ENCODE results near the gene TNNI3K.

The TNNI3K gene

DNA sequence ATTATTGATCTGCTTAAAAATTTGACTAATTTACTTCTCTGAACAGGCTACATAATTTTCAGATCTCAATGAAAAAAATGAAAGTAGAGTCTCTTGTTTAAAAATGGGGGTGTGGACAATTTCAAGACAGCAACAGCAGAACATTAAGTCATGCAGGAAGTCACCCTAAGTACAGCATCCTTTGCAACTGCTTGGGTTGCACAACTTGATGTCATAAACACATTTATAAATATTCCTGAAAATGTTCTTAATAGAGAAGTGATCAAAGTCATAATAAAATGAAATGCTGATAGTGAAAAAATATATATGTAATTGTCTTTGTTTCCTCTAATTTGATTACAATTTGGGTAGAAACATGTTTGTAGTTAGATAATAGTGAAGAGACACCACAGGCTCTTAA, 79.3 kb downstream of the TNNI3K start:
- no peak overlapping the region for H3K4me3 ChIP-seq (ENCODE audit: low read length)
- no peak for DNase-seq (ENCODE audit: low read depth)
- TF ChIP-seq, protein P1, sequence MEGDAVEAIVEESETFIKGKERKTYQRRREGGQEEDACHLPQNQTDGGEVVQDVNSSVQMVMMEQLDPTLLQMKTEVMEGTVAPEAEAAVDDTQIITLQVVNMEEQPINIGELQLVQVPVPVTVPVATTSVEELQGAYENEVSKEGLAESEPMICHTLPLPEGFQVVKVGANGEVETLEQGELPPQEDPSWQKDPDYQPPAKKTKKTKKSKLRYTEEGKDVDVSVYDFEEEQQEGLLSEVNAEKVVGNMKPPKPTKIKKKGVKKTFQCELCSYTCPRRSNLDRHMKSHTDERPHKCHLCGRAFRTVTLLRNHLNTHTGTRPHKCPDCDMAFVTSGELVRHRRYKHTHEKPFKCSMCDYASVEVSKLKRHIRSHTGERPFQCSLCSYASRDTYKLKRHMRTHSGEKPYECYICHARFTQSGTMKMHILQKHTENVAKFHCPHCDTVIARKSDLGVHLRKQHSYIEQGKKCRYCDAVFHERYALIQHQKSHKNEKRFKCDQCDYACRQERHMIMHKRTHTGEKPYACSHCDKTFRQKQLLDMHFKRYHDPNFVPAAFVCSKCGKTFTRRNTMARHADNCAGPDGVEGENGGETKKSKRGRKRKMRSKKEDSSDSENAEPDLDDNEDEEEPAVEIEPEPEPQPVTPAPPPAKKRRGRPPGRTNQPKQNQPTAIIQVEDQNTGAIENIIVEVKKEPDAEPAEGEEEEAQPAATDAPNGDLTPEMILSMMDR (conservative IDR thresholded peaks at IDR 0.05; ENCODE audit: low read length), result no peak

DNA sequence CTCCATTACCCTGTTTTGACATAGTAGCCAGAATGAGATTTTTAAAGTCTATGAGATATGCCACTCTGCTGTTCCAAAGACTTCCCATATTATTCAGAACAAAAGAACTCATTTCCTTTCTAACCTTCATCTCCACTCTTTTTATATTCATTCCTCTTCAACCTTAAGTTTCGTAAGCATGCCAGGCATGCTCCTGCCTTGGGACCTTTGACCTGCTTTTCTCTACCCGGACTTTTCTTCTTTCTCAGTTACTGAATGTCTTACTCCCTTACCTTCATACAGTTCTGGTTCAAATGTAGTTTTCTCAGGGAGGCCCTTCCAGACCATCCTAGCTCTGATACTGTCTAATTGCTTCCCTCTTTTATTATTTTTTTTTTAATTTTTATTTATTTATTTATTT, 81.1 kb downstream of the TNNI3K start:
- DNase-seq (ENCODE audit: low read depth), result no peak
- H3K4me3 ChIP-seq (ENCODE audit: low read length), result no peak overlapping the region
- TF ChIP-seq, protein P1 (conservative IDR thresholded peaks at IDR 0.05; ENCODE audit: low read length), result no peak

DNA sequence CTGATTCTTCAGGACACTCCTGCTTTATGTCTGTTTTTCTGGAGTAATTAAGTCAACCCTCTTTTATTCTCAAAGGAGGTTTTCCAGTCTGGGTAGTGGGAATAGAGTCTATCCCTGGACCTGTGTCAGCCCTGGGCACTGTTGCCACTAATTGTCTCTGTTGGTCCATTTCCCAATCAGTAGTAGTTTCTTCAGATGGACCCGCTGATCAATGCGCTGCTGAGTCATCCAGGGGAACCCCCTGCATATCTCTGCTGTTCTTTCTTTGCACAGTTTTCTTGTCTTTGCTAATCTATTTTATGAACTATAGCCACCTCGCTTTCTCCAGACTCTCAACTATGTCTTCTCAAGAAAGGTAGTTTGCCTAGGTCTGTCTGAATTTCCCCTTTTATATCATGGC, 82.5 kb downstream of the TNNI3K start:
- TF ChIP-seq, protein P1 (conservative IDR thresholded peaks at IDR 0.05; ENCODE audit: low read length), result no peak
- no peak for DNase-seq (ENCODE audit: low read depth)
- no peak overlapping the region for H3K4me3 ChIP-seq (ENCODE audit: low read length)

DNA sequence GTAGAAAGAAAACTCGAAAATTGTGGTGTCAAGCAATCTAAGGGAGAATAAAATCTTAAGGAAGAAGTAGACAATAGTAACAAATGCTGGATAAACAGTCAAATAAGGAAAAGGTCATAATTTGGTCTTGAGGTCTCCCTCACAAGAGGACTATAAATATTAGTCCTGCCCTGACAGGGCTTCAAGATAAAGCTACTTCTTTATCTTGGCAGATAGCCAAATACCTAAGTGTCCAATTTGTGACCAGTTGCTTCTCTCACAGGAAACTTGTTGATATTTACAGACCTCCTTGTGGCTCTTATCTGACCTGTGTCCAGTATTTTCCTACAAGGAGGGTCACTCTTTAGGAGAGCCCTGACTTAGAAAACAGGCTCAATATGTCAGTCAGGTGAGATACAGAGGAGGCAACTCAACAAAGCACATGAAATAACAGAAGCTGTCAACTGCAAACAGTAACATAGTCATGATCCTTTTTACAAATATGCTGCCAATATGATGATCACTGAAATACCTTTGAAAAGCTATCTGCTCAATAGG, 88.8 kb downstream of the TNNI3K start:
- no peak overlapping the region for H3K4me3 ChIP-seq (ENCODE audit: low read length)
- TF ChIP-seq, protein P1 (conservative IDR thresholded peaks at IDR 0.05; ENCODE audit: low read length), result no peak
- DNase-seq (ENCODE audit: low read depth), result no peak

DNA sequence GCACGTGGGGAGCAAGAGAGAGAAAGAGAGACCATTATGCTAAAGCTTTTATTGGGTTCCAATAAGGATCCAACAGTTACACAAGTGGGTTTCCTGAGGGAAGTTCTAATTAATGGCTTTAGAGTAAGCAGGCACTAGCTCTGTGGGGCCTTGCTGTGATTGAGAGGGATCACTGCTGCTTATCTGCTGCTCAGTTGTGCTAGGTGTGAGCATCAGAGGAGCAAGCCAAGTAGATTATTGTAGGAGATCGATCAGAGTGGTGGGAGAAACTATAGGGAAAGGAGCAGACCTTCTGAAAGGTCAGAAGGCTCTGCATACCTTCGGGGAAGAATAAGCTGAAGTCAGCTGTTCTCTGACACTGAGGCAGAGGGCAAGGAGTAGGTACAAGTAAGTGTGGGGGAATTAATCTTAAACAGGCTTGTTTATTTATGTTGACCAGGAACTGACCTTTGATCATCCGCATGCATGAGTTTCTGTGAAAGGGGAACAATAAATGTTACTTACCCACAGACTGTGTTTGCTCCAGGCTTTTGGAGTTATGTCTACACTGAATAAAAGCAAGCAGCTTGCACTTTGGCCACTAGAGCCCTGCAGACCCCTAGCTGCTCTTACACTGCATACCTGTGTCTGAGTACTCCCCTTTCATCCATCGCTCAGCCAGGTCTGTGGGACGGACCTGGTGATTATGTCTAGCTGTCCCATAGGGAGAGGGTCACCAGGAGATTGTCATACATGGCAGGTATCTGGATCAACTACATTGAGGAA, 89.7 kb downstream of the TNNI3K start:
- DNase-seq (ENCODE audit: low read depth), result no peak
- no peak overlapping the region for H3K4me3 ChIP-seq (ENCODE audit: low read length)
- TF ChIP-seq, protein P1 (conservative IDR thresholded peaks at IDR 0.05; ENCODE audit: low read length), result no peak

DNA sequence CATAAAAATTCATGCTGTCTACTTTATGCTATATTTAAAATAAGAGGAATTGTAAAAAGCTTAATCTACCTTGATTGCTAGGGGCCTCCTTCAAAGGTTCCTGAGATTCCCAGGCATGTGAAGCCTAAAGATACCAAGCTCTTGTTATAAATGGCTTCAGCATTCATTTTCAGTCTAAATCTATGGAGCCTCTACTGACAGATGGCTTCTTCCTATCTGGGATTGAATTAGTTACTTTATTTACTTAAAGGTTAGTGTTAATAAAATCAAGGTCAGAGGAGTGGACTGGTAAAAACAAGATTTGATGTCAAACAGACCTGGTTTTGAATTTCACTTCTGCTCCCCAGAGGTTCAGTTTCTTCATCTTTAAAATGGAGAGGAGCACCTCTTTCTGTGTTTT, 93.7 kb downstream of the TNNI3K start:
- no peak for DNase-seq (ENCODE audit: low read depth)
- no peak overlapping the region for H3K4me3 ChIP-seq (ENCODE audit: low read length)
- TF ChIP-seq, protein P1 (conservative IDR thresholded peaks at IDR 0.05; ENCODE audit: low read length), result no peak

DNA sequence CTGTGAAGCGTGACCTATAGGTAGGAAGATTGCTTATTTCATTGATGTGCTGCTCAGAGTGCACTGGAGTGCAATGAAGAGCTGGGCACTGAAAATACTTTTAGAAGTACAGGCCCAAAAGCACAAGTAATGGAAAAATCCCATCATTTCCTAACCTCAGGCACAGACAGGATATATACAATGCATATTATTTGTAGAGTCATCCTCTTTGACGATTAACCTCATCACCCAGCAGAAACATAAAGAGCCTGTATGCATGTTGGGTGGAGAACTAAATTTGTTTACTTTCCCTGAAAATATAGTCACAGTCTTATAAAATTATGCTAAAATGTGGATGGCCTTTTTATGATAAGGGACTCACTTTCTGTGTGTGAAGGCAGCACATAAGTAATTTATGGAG, 98.1 kb downstream of the TNNI3K start:
- TF ChIP-seq, protein P1 (conservative IDR thresholded peaks at IDR 0.05; ENCODE audit: low read length), result no peak
- no peak for DNase-seq (ENCODE audit: low read depth)
- H3K4me3 ChIP-seq (ENCODE audit: low read length), result no peak overlapping the region

All from AG10803 (cell line).